Loucy (cell line): ENCODE measurements around the gene MYADML2.
A peak's percentile ranks its signal among the peaks of the same experiment; 100 is the strongest.

Experiments used
- H2AFZ ChIP-seq: fragments of 200-600 bp; sonication (generic); 2 replicates; pipeline ENCODE4 v1.6.0; 2016; ENCODE audit warnings: antibody characterized with exemption, mild to moderate bottlenecking, low read length, moderate library complexity
- H3F3A ChIP-seq: fragments of 200-600 bp; 2 replicates; pipeline ENCODE4 v1.6.0; 2016; ENCODE audit warnings: antibody characterized with exemption, low read depth, mild to moderate bottlenecking
- H3K27me3 ChIP-seq: fragments of 200-600 bp; sonication (generic); 2 replicates; pipeline ENCODE4 v1.6.1; 2014; ENCODE audit warnings: low read length, mild to moderate bottlenecking; ENCODE audit not compliant: insufficient read depth, poor library complexity, severe bottlenecking
- H3K36me3 ChIP-seq: fragments of 200-600 bp; sonication (generic); 2 replicates; pipeline ENCODE4 v1.6.1; 2016; ENCODE audit warnings: low read length; ENCODE audit not compliant: insufficient read depth
- H3K4me1 ChIP-seq: fragments of 200-600 bp; sonication (generic); 2 replicates; pipeline ENCODE4 v1.5.1; 2014; ENCODE audit warnings: low read length, mild to moderate bottlenecking; ENCODE audit not compliant: insufficient read depth, poor library complexity, severe bottlenecking
- H3K4me2 ChIP-seq: fragments of 200-600 bp; sonication (generic); 2 replicates; pipeline ENCODE4 v1.6.0; 2014; ENCODE audit warnings: antibody characterized with exemption, low read length, low read depth, mild to moderate bottlenecking; ENCODE audit not compliant: poor library complexity, severe bottlenecking
- H3K4me3 ChIP-seq: fragments of 200-600 bp; sonication (generic); 2 replicates; pipeline ENCODE4 v1.5.1; 2014; ENCODE audit warnings: low read length, mild to moderate bottlenecking, mixed read lengths; ENCODE audit not compliant: poor library complexity, severe bottlenecking
- H3K79me2 ChIP-seq: fragments of 200-600 bp; sonication (generic); 2 replicates; pipeline ENCODE4 v1.6.1; 2014; ENCODE audit warnings: low read length; ENCODE audit not compliant: insufficient read depth
- H3K9ac ChIP-seq: fragments of 200-600 bp; sonication (generic); 2 replicates; pipeline ENCODE4 v1.6.0; 2014; ENCODE audit warnings: mild to moderate bottlenecking, low read depth, low read length, moderate library complexity; ENCODE audit not compliant: poor library complexity, severe bottlenecking
- H3K9me2 ChIP-seq: fragments of 200-600 bp; sonication (generic); replicated peaks from 2 replicates; pipeline ENCODE4 v1.6.1; 2016; ENCODE audit warnings: low read depth, low read length, mixed read lengths
- H3K9me3 ChIP-seq: fragments of 200-600 bp; sonication (generic); 2 replicates; pipeline ENCODE4 v1.6.1; 2014; ENCODE audit warnings: mild to moderate bottlenecking, antibody characterized with exemption, low read length, low read depth; ENCODE audit not compliant: insufficient read depth
- H4K20me1 ChIP-seq: fragments of 200-600 bp; sonication (generic); 2 replicates; pipeline ENCODE4 v1.6.0; 2014; ENCODE audit warnings: antibody characterized with exemption, low read length, mild to moderate bottlenecking; ENCODE audit not compliant: insufficient read depth, poor library complexity, severe bottlenecking
- CTCF ChIP-seq: fragments of 200-600 bp; sonication (generic); conservative IDR thresholded peaks from 2 replicates; pipeline ENCODE4 v1.5.1; 2014; ENCODE audit warnings: mild to moderate bottlenecking, antibody characterized with exemption, low read length
- EZH2phosphoT487 ChIP-seq: fragments of 200-600 bp; IDR thresholded peaks from 2 replicates; pipeline ENCODE4 v1.6.1; 2018; ENCODE audit warnings: antibody characterized with exemption, mild to moderate bottlenecking, moderate library complexity, borderline replicate concordance

MYADML2 gene

GRCh38 chr17:81911969-81912368 lies 35.1 kb downstream of the MYADML2 start:
- H3K36me3 ChIP-seq: peaks cover 25% of the 10 kb centered on the region; the same call in 1 of the 2 replicates
- peaks cover 32% of the 10 kb centered on the region for H4K20me1 ChIP-seq
- H3K9me2 ChIP-seq: no peaks in the 10 kb centered on the region
- H3K4me2 ChIP-seq: no peak overlapping the region
- H3K27me3 ChIP-seq: no peaks in the 10 kb centered on the region
- H2AFZ ChIP-seq: no peak overlapping the region
- TF ChIP-seq CTCF: no peak
- TF ChIP-seq EZH2phosphoT487: no peak
- peaks cover 19% of the 10 kb centered on the region for H3K4me1 ChIP-seq
- H3F3A ChIP-seq: no peaks in the 10 kb centered on the region
- peaks cover 44% of the 10 kb centered on the region for H3K79me2 ChIP-seq
- no peaks in the 10 kb centered on the region for H3K9me3 ChIP-seq
- peak overlapping the region; percentile 54 for H3K4me3 ChIP-seq
- no peak overlapping the region for H3K9ac ChIP-seq

- Histone ChIP-seq H3K9ac (peak within 1 kb of the TSS; percentile 88), H3K4me1 (peaks cover 14% of the 10 kb centered on the region), H3K27me3 (no peaks in the 10 kb centered on the region), H4K20me1 (peaks cover 28% of the 10 kb centered on the region), H2AFZ (peak within 1 kb of the TSS; percentile 68; the same call in 1 of the 2 replicates), H3F3A (no peaks in the 10 kb centered on the region), H3K9me2 (no peaks in the 10 kb centered on the region), H3K4me2 (peak within 1 kb of the TSS; percentile 91), H3K4me3 (peak within 1 kb of the TSS; percentile 87), H3K9me3 (no peaks in the 10 kb centered on the region), H3K79me2 (peaks cover 38% of the 10 kb centered on the region), H3K36me3 (peaks cover 25% of the 10 kb centered on the region; the same call in 1 of the 2 replicates)
- TF ChIP-seq EZH2phosphoT487 (no peak), CTCF (no peak)
These were observed 35.6 kb downstream of the MYADML2 start, which contains the start of gene PCYT2 for GRCh38 chr17:81911277-81911961. Gene PCYT2 (minus strand): TSS chr17:81911399. CDS start chr17:81911355, 44 bp downstream.

GRCh38 chr17:81910840-81911276 lies 36.2 kb downstream of the MYADML2 start:
- peaks cover 25% of the 10 kb centered on the region; the same call in 1 of the 2 replicates for H3K36me3 ChIP-seq

More at GRCh38 chr17:81910840-81911276, 36.2 kb downstream of the MYADML2 start:
- Histone ChIP-seq H3K4me1 (peaks cover 14% of the 10 kb centered on the region), H3K4me2 (peak overlapping the region; percentile 91), H3K4me3 (peak overlapping the region; percentile 87), H3F3A (no peaks in the 10 kb centered on the region), H3K9me3 (no peaks in the 10 kb centered on the region), H3K9me2 (no peaks in the 10 kb centered on the region), H3K79me2 (peaks cover 33% of the 10 kb centered on the region), H2AFZ (peak overlapping the region; percentile 68; the same call in 1 of the 2 replicates), H3K27me3 (no peaks in the 10 kb centered on the region), H4K20me1 (peaks cover 26% of the 10 kb centered on the region), H3K9ac (peak overlapping the region; percentile 88)
- TF ChIP-seq EZH2phosphoT487 (no peak), CTCF (no peak)
